ENCODE data around the gene NEK9. TPM values are rescaled to one million over a fixed set of nuclear protein-coding genes. Genes with fewer than 3 reads are reported as not detected.

NEK9 gene
- polyA plus RNA-seq, 1 experiment, result 82.3 TPM

- Histone ChIP-seq H3K27ac (ENCODE audit: low read depth, low read length) (no peak overlapping the region), H3K4me3 (ENCODE audit: low read depth, low read length) (no peak overlapping the region), H3K9me3 (ENCODE audit: control insufficient read depth, insufficient read depth, low read length) (no peaks in the 10 kb centered on the region), H3K27me3 (ENCODE audit: control insufficient read depth, insufficient read depth, low read length) (no peaks in the 10 kb centered on the region)
- no peak for TF ChIP-seq CTCF (IDR thresholded peaks at IDR 0.05; ENCODE audit: low read depth, low read length)
- no peak for DNase-seq (ENCODE audit: low read depth, low spot score)
- ChIA-PET POLR2A (no interaction called here), CTCF (interaction anchor here (0.9 to 1.6 kb wide), 2 partner anchors 184 to 213 kb away, joined by 4 read pairs; no protein-coding TSS in a partner anchor)
Observed at GRCh38 chr14:75119056-75119455, 7.8 kb downstream of the NEK9 start.

- CTCF ChIA-PET, result no interaction called here
- POLR2A ChIA-PET, result no interaction called here
- Histone ChIP-seq H3K4me3 (ENCODE audit: low read depth, low read length) (no peak overlapping the region), H3K27ac (ENCODE audit: low read depth, low read length) (no peak overlapping the region), H3K27me3 (ENCODE audit: control insufficient read depth, insufficient read depth, low read length) (no peaks in the 10 kb centered on the region), H3K9me3 (ENCODE audit: control insufficient read depth, insufficient read depth, low read length) (no peaks in the 10 kb centered on the region)
- DNase-seq (ENCODE audit: low read depth, low spot score), result no peak
- no peak for TF ChIP-seq CTCF (IDR thresholded peaks at IDR 0.05; ENCODE audit: low read depth, low read length)
Observed at GRCh38 chr14:75113932-75114539, 12.8 kb downstream of the NEK9 start.

- POLR2A ChIA-PET, result no interaction called here
- Histone ChIP-seq H3K27ac (ENCODE audit: low read depth, low read length) (no peak overlapping the region), H3K4me3 (ENCODE audit: low read depth, low read length) (no peak overlapping the region), H3K27me3 (ENCODE audit: control insufficient read depth, insufficient read depth, low read length) (no peaks in the 10 kb centered on the region), H3K9me3 (ENCODE audit: control insufficient read depth, insufficient read depth, low read length) (no peaks in the 10 kb centered on the region)
- no peak for DNase-seq (ENCODE audit: low read depth, low spot score)
- CTCF ChIA-PET, result interaction anchor here (1.2 kb wide), 1 partner anchor 249 kb away, joined by 3 read pairs; no protein-coding TSS in a partner anchor
- no peak for TF ChIP-seq CTCF (IDR thresholded peaks at IDR 0.05; ENCODE audit: low read depth, low read length)
Observed at GRCh38 chr14:75109877-75110276, 17.0 kb downstream of the NEK9 start.

- no peak for TF ChIP-seq CTCF (IDR thresholded peaks at IDR 0.05; ENCODE audit: low read depth, low read length)
- H3K27ac ChIP-seq (ENCODE audit: low read depth, low read length), result no peak overlapping the region
- POLR2A ChIA-PET, result no interaction called here
- no peaks in the 10 kb centered on the region for H3K27me3 ChIP-seq (ENCODE audit: control insufficient read depth, insufficient read depth, low read length)
- no peak for DNase-seq (ENCODE audit: low read depth, low spot score)
- H3K4me3 ChIP-seq (ENCODE audit: low read depth, low read length), result no peak overlapping the region
- no peaks in the 10 kb centered on the region for H3K9me3 ChIP-seq (ENCODE audit: control insufficient read depth, insufficient read depth, low read length)
- CTCF ChIA-PET, result no interaction called here
Observed at GRCh38 chr14:75107186-75107585, 19.7 kb downstream of the NEK9 start.

- H3K9me3 ChIP-seq (ENCODE audit: control insufficient read depth, insufficient read depth, low read length), result no peaks in the 10 kb centered on the region
- H3K4me3 ChIP-seq (ENCODE audit: low read depth, low read length), result no peak overlapping the region
- no peak overlapping the region for H3K27ac ChIP-seq (ENCODE audit: low read depth, low read length)
- CTCF ChIA-PET, result no interaction called here
- DNase-seq (ENCODE audit: low read depth, low spot score), result no peak
- TF ChIP-seq CTCF (IDR thresholded peaks at IDR 0.05; ENCODE audit: low read depth, low read length), result no peak
- H3K27me3 ChIP-seq (ENCODE audit: control insufficient read depth, insufficient read depth, low read length), result no peaks in the 10 kb centered on the region
- POLR2A ChIA-PET, result no interaction called here
Observed at GRCh38 chr14:75101491-75101890, 25.4 kb downstream of the NEK9 start.
